Memory B cell (primary cell): ENCODE data around the gene MTRFR.
"Not testable (repeated sequence)": the region's sequence is repeated elsewhere in the genome, so short reads cannot be mapped to it uniquely, and the experiment has no call there.

ENCODE experiments used
- ATAC-seq: fragments of 150-1000 bp; cut with Tn5 transposase; 2 replicates; pipeline ENCODE4 v1.10.0; 2021; ENCODE audit warnings: low read depth, mild to moderate bottlenecking, moderate library complexity
- DNase-seq, 2 donors: peaks; one replicate each; pipeline ENCODE4 v3.0.0; 2022; ENCODE audit warnings: low spot score in 2 of 2
- H3K27ac Mint-ChIP-seq: one replicate; pipeline ENCODE4 v1.8.0; 2022; ENCODE audit warnings: mild to moderate bottlenecking, moderate library complexity, mixed read lengths
- H3K27me3 Mint-ChIP-seq: one replicate; pipeline ENCODE4 v1.8.0; 2022; ENCODE audit warnings: mixed read lengths
- H3K36me3 Mint-ChIP-seq: one replicate; pipeline ENCODE4 v1.8.0; 2022; ENCODE audit warnings: mild to moderate bottlenecking, mixed read lengths
- H3K4me1 Mint-ChIP-seq: one replicate; pipeline ENCODE4 v1.8.0; 2022; ENCODE audit warnings: mixed read lengths
- H3K4me3 Mint-ChIP-seq: one replicate; pipeline ENCODE4 v1.8.0; 2022; ENCODE audit warnings: mild to moderate bottlenecking, moderate library complexity, mixed read lengths
- H3K9me3 Mint-ChIP-seq: one replicate; pipeline ENCODE4 v1.8.0; 2022; ENCODE audit warnings: mixed read lengths

Gene MTRFR

GRCh38 chr12:123237646-123238329, 4.6 kb downstream of the MTRFR start:
- peak; percentile 0 for ATAC-seq
- peaks cover 30% of the 10 kb centered on the region for H3K4me1 Mint-ChIP-seq
- peaks cover 8% of the 10 kb centered on the region for H3K36me3 Mint-ChIP-seq

GRCh38 chr12:123238330-123238682, 5.1 kb downstream of the MTRFR start:
- H3K4me1 Mint-ChIP-seq, result peaks cover 30% of the 10 kb centered on the region
- no peak overlapping the region for H3K4me3 Mint-ChIP-seq
- ATAC-seq (no peak), DNase-seq (no peak)
- no peaks in the 10 kb centered on the region for H3K27me3 Mint-ChIP-seq
- peak overlapping the region; percentile 88 for H3K27ac Mint-ChIP-seq
- H3K36me3 Mint-ChIP-seq, result peaks cover 8% of the 10 kb centered on the region
- no peaks in the 10 kb centered on the region for H3K9me3 Mint-ChIP-seq

More at GRCh38 chr12:123237646-123238329, 4.6 kb downstream of the MTRFR start:
- Mint-ChIP-seq H3K9me3 (no peaks in the 10 kb centered on the region), H3K27ac (peak overlapping the region; percentile 88), H3K4me3 (peak overlapping the region; percentile 74), H3K27me3 (no peaks in the 10 kb centered on the region)
- peak; percentile 45 to 60 for DNase-seq

- Mint-ChIP-seq H3K4me1 (peaks cover 32% of the 10 kb centered on the region), H3K4me3 (no peak overlapping the region), H3K9me3 (no peaks in the 10 kb centered on the region), H3K27me3 (no peaks in the 10 kb centered on the region), H3K27ac (no peak overlapping the region), H3K36me3 (peaks cover 8% of the 10 kb centered on the region)
- DNase-seq, result no peak
- ATAC-seq, result no peak
Measured at GRCh38 chr12:123238961-123239360, 5.7 kb downstream of the MTRFR start.

GRCh38 chr12:123242116-123242904, 9.1 kb downstream of the MTRFR start:
- H3K36me3 Mint-ChIP-seq, result peaks cover 12% of the 10 kb centered on the region
- DNase-seq, result no peak
- no peaks in the 10 kb centered on the region for H3K9me3 Mint-ChIP-seq
- no peak for ATAC-seq
- no peak overlapping the region for H3K4me3 Mint-ChIP-seq
- H3K27me3 Mint-ChIP-seq, result no peaks in the 10 kb centered on the region
- H3K27ac Mint-ChIP-seq, result peak overlapping the region; percentile 75
- H3K4me1 Mint-ChIP-seq, result peaks cover 34% of the 10 kb centered on the region

- no peaks in the 10 kb centered on the region for H3K27me3 Mint-ChIP-seq
- H3K36me3 Mint-ChIP-seq, result peaks cover 19% of the 10 kb centered on the region
- H3K4me1 Mint-ChIP-seq, result peaks cover 35% of the 10 kb centered on the region
- no peak for DNase-seq
- no peak overlapping the region for H3K4me3 Mint-ChIP-seq
- H3K9me3 Mint-ChIP-seq, result no peaks in the 10 kb centered on the region
- peak overlapping the region; percentile 20 for H3K27ac Mint-ChIP-seq
- ATAC-seq, result no peak
Measured at GRCh38 chr12:123243671-123244262, 10.5 kb downstream of the MTRFR start.

- DNase-seq (no peak), ATAC-seq (no peak)
- H3K9me3 Mint-ChIP-seq, result no peaks in the 10 kb centered on the region
- H3K4me3 Mint-ChIP-seq, result no peak overlapping the region
- peaks cover 23% of the 10 kb centered on the region for H3K36me3 Mint-ChIP-seq
- peaks cover 43% of the 10 kb centered on the region for H3K4me1 Mint-ChIP-seq
- peak overlapping the region; percentile 79 for H3K27ac Mint-ChIP-seq
- no peaks in the 10 kb centered on the region for H3K27me3 Mint-ChIP-seq
Measured at GRCh38 chr12:123245678-123246077, 12.4 kb downstream of the MTRFR start.

GRCh38 chr12:123248129-123248528, 14.9 kb downstream of the MTRFR start:
- H3K27me3 Mint-ChIP-seq, DNase-seq, H3K4me3 Mint-ChIP-seq, H3K27ac Mint-ChIP-seq, ATAC-seq, H3K9me3 Mint-ChIP-seq: not testable (repeated sequence)
- peaks cover 37% of the 10 kb centered on the region for H3K4me1 Mint-ChIP-seq
- peaks cover 20% of the 10 kb centered on the region for H3K36me3 Mint-ChIP-seq

- Mint-ChIP-seq H3K36me3 (peaks cover 22% of the 10 kb centered on the region), H3K4me1 (peaks cover 35% of the 10 kb centered on the region)
- not testable (repeated sequence) for H3K27ac Mint-ChIP-seq, H3K4me3 Mint-ChIP-seq, ATAC-seq, H3K27me3 Mint-ChIP-seq, DNase-seq, H3K9me3 Mint-ChIP-seq
Measured at GRCh38 chr12:123248996-123249741, 15.9 kb downstream of the MTRFR start.

GRCh38 chr12:123250471-123251383, 17.5 kb downstream of the MTRFR start:
- no peak for ATAC-seq
- no peaks in the 10 kb centered on the region for H3K27me3 Mint-ChIP-seq
- peaks cover 29% of the 10 kb centered on the region for H3K4me1 Mint-ChIP-seq
- DNase-seq, result no peak
- H3K4me3 Mint-ChIP-seq, result no peak overlapping the region
- no peaks in the 10 kb centered on the region for H3K9me3 Mint-ChIP-seq
- H3K27ac Mint-ChIP-seq, result peak overlapping the region; percentile 32
- peaks cover 18% of the 10 kb centered on the region for H3K36me3 Mint-ChIP-seq

- H3K9me3 Mint-ChIP-seq, result no peaks in the 10 kb centered on the region
Measured at GRCh38 chr12:123251403-123252076, 18.3 kb downstream of the MTRFR start.

GRCh38 chr12:123252365-123252764, 19.1 kb downstream of the MTRFR start:
- H3K27ac Mint-ChIP-seq, H3K9me3 Mint-ChIP-seq, H3K4me3 Mint-ChIP-seq, ATAC-seq, H3K27me3 Mint-ChIP-seq, DNase-seq: not testable (repeated sequence)
- Mint-ChIP-seq H3K4me1 (peaks cover 20% of the 10 kb centered on the region), H3K36me3 (peaks cover 21% of the 10 kb centered on the region)

More at GRCh38 chr12:123251403-123252076, 18.3 kb downstream of the MTRFR start:
- H3K27ac Mint-ChIP-seq, result no peak overlapping the region
- ATAC-seq (no peak), DNase-seq (no peak)
- peaks cover 26% of the 10 kb centered on the region for H3K4me1 Mint-ChIP-seq
- no peaks in the 10 kb centered on the region for H3K27me3 Mint-ChIP-seq
- H3K36me3 Mint-ChIP-seq, result peaks cover 18% of the 10 kb centered on the region
- no peak overlapping the region for H3K4me3 Mint-ChIP-seq

GRCh38 chr12:123253641-123254459, 20.6 kb downstream of the MTRFR start:
- Mint-ChIP-seq H3K36me3 (peaks cover 14% of the 10 kb centered on the region), H3K4me1 (peaks cover 16% of the 10 kb centered on the region), H3K4me3 (no peak overlapping the region), H3K9me3 (no peaks in the 10 kb centered on the region), H3K27me3 (no peaks in the 10 kb centered on the region), H3K27ac (no peak overlapping the region)
- no peak for DNase-seq
- no peak for ATAC-seq
